Liver (tissue), 3 donors: ENCODE measurements around the gene PFN1.

Experiments
- TF ChIP-seq, protein P1 (sequence below): fragments of 150-350 bp; IDR thresholded peaks from 2 replicates; pipeline ENCODE4 v1.5.1; 2017; ENCODE audit warnings: improper control_type of control experiment, low read depth, low read length; ENCODE audit not compliant: missing input control
- TF ChIP-seq, protein P2 (sequence below): IDR thresholded peaks from 2 replicates; pipeline ENCODE4 v1.6.1; 2016; ENCODE audit warnings: antibody characterized with exemption, mild to moderate bottlenecking
- TF ChIP-seq, protein P3 (sequence below): IDR thresholded peaks from 2 replicates; pipeline ENCODE4 v1.6.1; 2016; ENCODE audit warnings: antibody characterized with exemption
- donor health status: healthy.
- donor health status: healthy.

DNA sequence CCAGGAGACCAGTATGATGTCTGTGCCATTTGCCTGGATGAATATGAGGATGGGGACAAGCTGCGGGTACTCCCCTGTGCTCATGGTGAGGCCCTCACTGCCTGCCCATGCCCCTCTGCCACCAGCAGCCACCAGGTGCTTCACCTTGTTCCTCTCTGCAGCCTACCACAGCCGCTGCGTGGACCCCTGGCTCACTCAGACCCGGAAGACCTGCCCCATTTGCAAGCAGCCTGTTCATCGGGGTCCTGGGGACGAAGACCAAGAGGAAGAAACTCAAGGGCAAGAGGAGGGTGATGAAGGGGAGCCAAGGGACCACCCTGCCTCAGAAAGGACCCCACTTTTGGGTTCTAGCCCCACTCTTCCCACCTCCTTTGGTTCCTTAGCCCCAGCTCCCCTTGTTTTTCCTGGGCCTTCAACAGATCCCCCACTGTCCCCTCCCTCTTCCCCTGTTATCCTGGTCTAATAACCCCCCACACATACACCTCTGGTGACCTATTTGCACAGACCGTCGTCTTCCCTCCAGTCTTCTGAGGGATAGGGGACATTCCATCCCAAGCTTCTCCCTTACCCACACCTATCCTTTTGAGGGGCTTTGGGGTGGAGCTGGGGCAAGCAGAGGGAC is 3.7 kb downstream of the PFN1 start:
- TF ChIP-seq, protein P1, sequence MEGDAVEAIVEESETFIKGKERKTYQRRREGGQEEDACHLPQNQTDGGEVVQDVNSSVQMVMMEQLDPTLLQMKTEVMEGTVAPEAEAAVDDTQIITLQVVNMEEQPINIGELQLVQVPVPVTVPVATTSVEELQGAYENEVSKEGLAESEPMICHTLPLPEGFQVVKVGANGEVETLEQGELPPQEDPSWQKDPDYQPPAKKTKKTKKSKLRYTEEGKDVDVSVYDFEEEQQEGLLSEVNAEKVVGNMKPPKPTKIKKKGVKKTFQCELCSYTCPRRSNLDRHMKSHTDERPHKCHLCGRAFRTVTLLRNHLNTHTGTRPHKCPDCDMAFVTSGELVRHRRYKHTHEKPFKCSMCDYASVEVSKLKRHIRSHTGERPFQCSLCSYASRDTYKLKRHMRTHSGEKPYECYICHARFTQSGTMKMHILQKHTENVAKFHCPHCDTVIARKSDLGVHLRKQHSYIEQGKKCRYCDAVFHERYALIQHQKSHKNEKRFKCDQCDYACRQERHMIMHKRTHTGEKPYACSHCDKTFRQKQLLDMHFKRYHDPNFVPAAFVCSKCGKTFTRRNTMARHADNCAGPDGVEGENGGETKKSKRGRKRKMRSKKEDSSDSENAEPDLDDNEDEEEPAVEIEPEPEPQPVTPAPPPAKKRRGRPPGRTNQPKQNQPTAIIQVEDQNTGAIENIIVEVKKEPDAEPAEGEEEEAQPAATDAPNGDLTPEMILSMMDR: no peak
- TF ChIP-seq, protein P2, sequence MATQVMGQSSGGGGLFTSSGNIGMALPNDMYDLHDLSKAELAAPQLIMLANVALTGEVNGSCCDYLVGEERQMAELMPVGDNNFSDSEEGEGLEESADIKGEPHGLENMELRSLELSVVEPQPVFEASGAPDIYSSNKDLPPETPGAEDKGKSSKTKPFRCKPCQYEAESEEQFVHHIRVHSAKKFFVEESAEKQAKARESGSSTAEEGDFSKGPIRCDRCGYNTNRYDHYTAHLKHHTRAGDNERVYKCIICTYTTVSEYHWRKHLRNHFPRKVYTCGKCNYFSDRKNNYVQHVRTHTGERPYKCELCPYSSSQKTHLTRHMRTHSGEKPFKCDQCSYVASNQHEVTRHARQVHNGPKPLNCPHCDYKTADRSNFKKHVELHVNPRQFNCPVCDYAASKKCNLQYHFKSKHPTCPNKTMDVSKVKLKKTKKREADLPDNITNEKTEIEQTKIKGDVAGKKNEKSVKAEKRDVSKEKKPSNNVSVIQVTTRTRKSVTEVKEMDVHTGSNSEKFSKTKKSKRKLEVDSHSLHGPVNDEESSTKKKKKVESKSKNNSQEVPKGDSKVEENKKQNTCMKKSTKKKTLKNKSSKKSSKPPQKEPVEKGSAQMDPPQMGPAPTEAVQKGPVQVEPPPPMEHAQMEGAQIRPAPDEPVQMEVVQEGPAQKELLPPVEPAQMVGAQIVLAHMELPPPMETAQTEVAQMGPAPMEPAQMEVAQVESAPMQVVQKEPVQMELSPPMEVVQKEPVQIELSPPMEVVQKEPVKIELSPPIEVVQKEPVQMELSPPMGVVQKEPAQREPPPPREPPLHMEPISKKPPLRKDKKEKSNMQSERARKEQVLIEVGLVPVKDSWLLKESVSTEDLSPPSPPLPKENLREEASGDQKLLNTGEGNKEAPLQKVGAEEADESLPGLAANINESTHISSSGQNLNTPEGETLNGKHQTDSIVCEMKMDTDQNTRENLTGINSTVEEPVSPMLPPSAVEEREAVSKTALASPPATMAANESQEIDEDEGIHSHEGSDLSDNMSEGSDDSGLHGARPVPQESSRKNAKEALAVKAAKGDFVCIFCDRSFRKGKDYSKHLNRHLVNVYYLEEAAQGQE: no peak
- TF ChIP-seq, protein P3, sequence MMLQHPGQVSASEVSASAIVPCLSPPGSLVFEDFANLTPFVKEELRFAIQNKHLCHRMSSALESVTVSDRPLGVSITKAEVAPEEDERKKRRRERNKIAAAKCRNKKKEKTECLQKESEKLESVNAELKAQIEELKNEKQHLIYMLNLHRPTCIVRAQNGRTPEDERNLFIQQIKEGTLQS: no peak
